Skeletal muscle satellite cell (primary cell): ENCODE data around the gene MPC2.

ENCODE experiments used
- H3K27me3 ChIP-seq: 2 replicates; pipeline ENCODE4 v1.7.0; 2013; ENCODE audit warnings: low read length; ENCODE audit not compliant: control insufficient read depth, insufficient read depth
- H3K36me3 ChIP-seq: 2 replicates; pipeline ENCODE4 v1.7.0; 2013; ENCODE audit warnings: mild to moderate bottlenecking, control low read depth, low read length; ENCODE audit not compliant: insufficient read depth
- H3K4me1 ChIP-seq: 2 replicates; pipeline ENCODE4 v1.7.0; 2013; ENCODE audit warnings: low read length; ENCODE audit not compliant: control insufficient read depth, insufficient read depth
- H3K4me2 ChIP-seq: 2 replicates; pipeline ENCODE4 v1.7.0; 2013; ENCODE audit warnings: mild to moderate bottlenecking, low read length
- H3K4me3 ChIP-seq: 2 replicates; pipeline ENCODE4 v1.7.0; 2013; ENCODE audit warnings: low read length
- H3K9ac ChIP-seq: 2 replicates; pipeline ENCODE4 v1.7.0; 2013; ENCODE audit warnings: mild to moderate bottlenecking, low read depth, low read length, moderate library complexity
- H3K9me3 ChIP-seq: replicated peaks from 2 replicates; pipeline ENCODE4 v1.7.0; 2013; ENCODE audit warnings: mild to moderate bottlenecking, control low read depth, low read length

The MPC2 gene

GRCh38 chr1:167916766-167917511 lies 19.9 kb downstream of the MPC2 start:
- no peak overlapping the region for H3K4me3 ChIP-seq
- H3K4me1 ChIP-seq: peaks cover 3% of the 10 kb centered on the region
- no peak overlapping the region for H3K9ac ChIP-seq
- no peaks in the 10 kb centered on the region for H3K9me3 ChIP-seq
- peaks cover 15% of the 10 kb centered on the region for H3K36me3 ChIP-seq
- H3K27me3 ChIP-seq: no peaks in the 10 kb centered on the region
- no peak overlapping the region for H3K4me2 ChIP-seq

- no peaks in the 10 kb centered on the region for H3K4me1 ChIP-seq
- H3K36me3 ChIP-seq: peaks cover 15% of the 10 kb centered on the region
- H3K4me2 ChIP-seq: no peak overlapping the region
- H3K9me3 ChIP-seq: no peaks in the 10 kb centered on the region
- H3K27me3 ChIP-seq: no peaks in the 10 kb centered on the region
- no peak overlapping the region for H3K9ac ChIP-seq
- no peak overlapping the region for H3K4me3 ChIP-seq
Observed at GRCh38 chr1:167915569-167915968, 21.3 kb downstream of the MPC2 start.

- Histone ChIP-seq H3K9ac (no peak within 1 kb of the TSS), H3K4me1 (no peaks in the 10 kb centered on the region), H3K27me3 (no peaks in the 10 kb centered on the region), H3K4me2 (no peak within 1 kb of the TSS), H3K36me3 (peaks cover 15% of the 10 kb centered on the region), H3K9me3 (no peaks in the 10 kb centered on the region), H3K4me3 (no peak within 1 kb of the TSS)
Observed at GRCh38 chr1:167913895-167914496, 22.9 kb downstream of the MPC2 start, which contains the start of gene ADCY10. TSS of gene ADCY10 (minus strand) at chr1:167914134. CDS start at chr1:167905140, 8,994 bp downstream.

- Histone ChIP-seq H3K9ac (no peak overlapping the region), H3K4me2 (no peak overlapping the region), H3K9me3 (no peaks in the 10 kb centered on the region), H3K27me3 (no peaks in the 10 kb centered on the region), H3K4me1 (no peaks in the 10 kb centered on the region), H3K36me3 (peaks cover 8% of the 10 kb centered on the region), H3K4me3 (no peak overlapping the region)
Observed at GRCh38 chr1:167912294-167912693, 24.6 kb downstream of the MPC2 start.

- Histone ChIP-seq H3K4me3 (no peak overlapping the region), H3K27me3 (no peaks in the 10 kb centered on the region), H3K36me3 (peaks cover under 1% of the 10 kb centered on the region), H3K9me3 (no peaks in the 10 kb centered on the region), H3K4me2 (no peak overlapping the region), H3K4me1 (no peaks in the 10 kb centered on the region), H3K9ac (no peak overlapping the region)
Observed at GRCh38 chr1:167911413-167911812, 25.5 kb downstream of the MPC2 start.

GRCh38 chr1:167910530-167910929 lies 26.3 kb downstream of the MPC2 start:
- Histone ChIP-seq H3K9ac (no peak overlapping the region), H3K36me3 (no peaks in the 10 kb centered on the region), H3K4me3 (no peak overlapping the region), H3K4me1 (no peaks in the 10 kb centered on the region), H3K27me3 (no peaks in the 10 kb centered on the region), H3K9me3 (no peaks in the 10 kb centered on the region), H3K4me2 (no peak overlapping the region)

GRCh38 chr1:167909691-167910180 lies 27.1 kb downstream of the MPC2 start:
- H3K4me3 ChIP-seq: no peak overlapping the region
- no peaks in the 10 kb centered on the region for H3K9me3 ChIP-seq

GRCh38 chr1:167905671-167906070 lies 31.2 kb downstream of the MPC2 start:
- no peak overlapping the region for H3K4me3 ChIP-seq
- no peak overlapping the region for H3K9ac ChIP-seq
- H3K4me1 ChIP-seq: peaks cover 12% of the 10 kb centered on the region
- H3K4me2 ChIP-seq: no peak overlapping the region
- no peaks in the 10 kb centered on the region for H3K27me3 ChIP-seq
- no peaks in the 10 kb centered on the region for H3K9me3 ChIP-seq
- no peaks in the 10 kb centered on the region for H3K36me3 ChIP-seq

More at GRCh38 chr1:167909691-167910180, 27.1 kb downstream of the MPC2 start:
- peaks cover 7% of the 10 kb centered on the region for H3K4me1 ChIP-seq
- no peak overlapping the region for H3K9ac ChIP-seq
- H3K27me3 ChIP-seq: no peaks in the 10 kb centered on the region
- H3K4me2 ChIP-seq: no peak overlapping the region
- no peaks in the 10 kb centered on the region for H3K36me3 ChIP-seq

GRCh38 chr1:167905182-167905581 lies 31.7 kb downstream of the MPC2 start:
- no peak overlapping the region for H3K4me3 ChIP-seq
- H3K9me3 ChIP-seq: no peaks in the 10 kb centered on the region
- H3K4me1 ChIP-seq: peaks cover 12% of the 10 kb centered on the region
- no peak overlapping the region for H3K9ac ChIP-seq
- no peak overlapping the region for H3K4me2 ChIP-seq
- no peaks in the 10 kb centered on the region for H3K36me3 ChIP-seq
- H3K27me3 ChIP-seq: no peaks in the 10 kb centered on the region

- Histone ChIP-seq H3K4me3 (no peak overlapping the region), H3K9ac (peak overlapping the region; percentile 22), H3K9me3 (no peaks in the 10 kb centered on the region), H3K36me3 (no peaks in the 10 kb centered on the region), H3K4me2 (no peak overlapping the region), H3K27me3 (no peaks in the 10 kb centered on the region), H3K4me1 (peaks cover 12% of the 10 kb centered on the region)
Observed at GRCh38 chr1:167904652-167905130, 32.2 kb downstream of the MPC2 start.

- H3K4me2 ChIP-seq: no peak overlapping the region
- no peaks in the 10 kb centered on the region for H3K27me3 ChIP-seq
- H3K4me1 ChIP-seq: peaks cover 18% of the 10 kb centered on the region
- no peaks in the 10 kb centered on the region for H3K36me3 ChIP-seq
- no peaks in the 10 kb centered on the region for H3K9me3 ChIP-seq
- H3K9ac ChIP-seq: no peak overlapping the region
- H3K4me3 ChIP-seq: no peak overlapping the region
Observed at GRCh38 chr1:167900907-167901306, 36.0 kb downstream of the MPC2 start.
